HG02759 (cell line): ENCODE results near the gene LHB.
"Not testable (repeated sequence)": the region's sequence is repeated elsewhere in the genome, so short reads cannot be mapped to it uniquely, and the experiment has no call there.

Source experiments
- ATAC-seq: cut with Tn5 transposase; IDR thresholded peaks from one replicate; pipeline ENCODE4 v1.9.1; 2021; ENCODE audit warnings: mild to moderate bottlenecking, moderate library complexity; ENCODE audit not compliant: unreplicated experiment

LHB gene

DNA sequence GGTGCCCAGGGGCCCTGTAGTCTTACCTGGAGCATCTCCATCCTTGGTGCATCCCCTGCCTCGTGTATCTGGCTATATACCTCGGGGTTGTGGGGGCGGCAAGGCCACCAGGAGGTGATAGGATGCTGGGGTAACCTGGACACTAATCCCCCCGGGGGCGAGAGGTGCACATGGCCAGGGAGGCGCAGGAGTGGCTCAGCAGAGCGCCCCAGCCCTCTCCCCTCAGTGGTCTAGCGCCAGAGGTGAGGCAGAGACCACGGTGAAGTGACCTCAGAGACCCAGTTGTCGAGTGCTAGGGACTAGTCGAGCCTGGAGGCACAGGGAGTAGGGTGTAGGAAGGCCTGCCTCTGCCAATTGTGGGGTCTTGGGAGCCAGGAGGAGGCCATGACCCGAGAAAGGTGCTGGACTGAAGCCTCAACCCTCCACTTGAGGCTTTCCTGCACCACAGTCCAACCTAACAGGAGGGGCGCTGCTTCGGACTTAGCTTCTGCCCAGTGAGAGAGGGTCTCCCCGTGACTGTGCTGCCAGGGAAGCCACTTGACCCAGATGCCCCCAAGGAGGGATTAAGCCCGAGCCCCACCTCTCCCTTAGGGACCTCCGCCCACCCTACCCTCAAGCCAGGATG, at the start of gene LHB:
Gene LHB, minus strand, starts transcription at position 51 of the 625 bp plus-strand sequence. Its CDS starts 10 bp downstream, at position 41.
- ATAC-seq: no peak

DNA sequence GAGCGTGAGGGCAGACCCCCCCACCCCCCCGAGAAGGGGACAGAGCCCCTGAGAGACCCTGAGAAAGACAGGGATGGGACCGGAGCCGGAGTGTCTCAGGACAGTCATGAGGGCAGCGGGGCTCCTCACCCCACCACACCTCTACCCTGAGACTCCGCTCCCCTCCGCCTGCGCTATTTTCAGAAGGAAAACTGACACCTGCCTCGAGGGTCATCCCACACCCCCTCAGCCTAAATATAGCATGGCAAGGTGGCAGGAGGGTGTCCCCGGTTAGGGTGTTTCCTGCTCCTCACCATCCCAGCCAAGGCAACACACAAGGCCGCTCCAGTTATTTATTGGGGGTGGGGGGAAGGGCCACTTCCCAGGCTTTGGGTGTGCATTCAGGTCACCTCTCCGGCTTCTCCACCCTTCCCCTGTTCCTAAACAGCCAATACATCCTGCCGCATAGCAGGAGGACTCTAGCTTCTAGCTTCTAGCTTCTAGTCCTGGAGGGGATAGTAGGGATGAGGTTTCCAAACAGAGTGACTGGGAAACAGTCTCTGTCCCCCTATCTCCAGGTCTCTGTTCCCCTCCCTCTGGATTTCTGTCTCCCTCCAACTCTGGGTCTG, 49.1 kb upstream of the LHB start:
- ATAC-seq: no peak

DNA sequence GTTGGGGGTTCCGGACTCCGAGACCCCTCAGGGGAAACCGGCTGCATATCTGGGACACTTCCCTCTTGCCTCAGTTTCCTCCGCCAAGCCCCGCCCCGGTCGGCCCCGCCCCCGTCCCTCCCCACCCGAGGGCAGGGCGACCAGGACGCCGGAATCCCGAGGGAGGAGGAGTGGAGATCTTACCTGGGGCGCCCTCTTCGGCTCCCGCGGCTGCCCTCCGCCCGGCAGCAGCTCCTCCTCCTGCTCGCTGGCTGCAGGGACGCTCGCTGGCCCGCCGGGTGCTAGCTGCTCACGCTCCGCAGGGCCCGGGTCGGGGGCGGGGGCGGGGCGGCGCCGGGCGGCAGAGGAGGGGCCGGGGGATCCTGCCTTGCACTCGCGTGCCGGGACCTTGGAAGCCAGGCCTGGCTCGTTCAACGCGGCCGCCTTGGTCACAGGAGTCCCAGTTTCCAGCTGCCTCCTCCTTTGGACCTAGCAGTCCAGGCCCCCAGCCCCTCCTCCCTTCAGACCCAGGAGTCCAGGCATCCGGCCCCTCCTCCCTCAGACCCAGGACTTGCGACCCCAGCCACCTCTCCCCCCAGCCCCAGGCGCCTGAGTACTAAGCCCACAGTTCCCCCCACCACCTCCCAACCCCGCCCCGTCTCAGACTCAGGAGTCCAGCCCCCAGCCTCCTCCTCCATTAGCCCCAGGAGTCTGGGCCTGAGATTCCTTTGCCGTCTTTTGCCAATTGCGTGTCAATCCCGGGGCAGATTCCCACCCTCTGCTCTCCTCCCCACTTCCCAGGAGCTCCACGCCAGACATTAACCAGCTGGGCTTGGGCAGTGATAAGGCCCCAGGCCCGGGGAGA, 48.1 kb upstream of the LHB start, which contains the start of gene NTF4:
Gene NTF4, minus strand, starts transcription at position 51 of the 844 bp plus-strand sequence. CDS start 2,821 bp downstream, outside the sequence.
- no peak for ATAC-seq

DNA sequence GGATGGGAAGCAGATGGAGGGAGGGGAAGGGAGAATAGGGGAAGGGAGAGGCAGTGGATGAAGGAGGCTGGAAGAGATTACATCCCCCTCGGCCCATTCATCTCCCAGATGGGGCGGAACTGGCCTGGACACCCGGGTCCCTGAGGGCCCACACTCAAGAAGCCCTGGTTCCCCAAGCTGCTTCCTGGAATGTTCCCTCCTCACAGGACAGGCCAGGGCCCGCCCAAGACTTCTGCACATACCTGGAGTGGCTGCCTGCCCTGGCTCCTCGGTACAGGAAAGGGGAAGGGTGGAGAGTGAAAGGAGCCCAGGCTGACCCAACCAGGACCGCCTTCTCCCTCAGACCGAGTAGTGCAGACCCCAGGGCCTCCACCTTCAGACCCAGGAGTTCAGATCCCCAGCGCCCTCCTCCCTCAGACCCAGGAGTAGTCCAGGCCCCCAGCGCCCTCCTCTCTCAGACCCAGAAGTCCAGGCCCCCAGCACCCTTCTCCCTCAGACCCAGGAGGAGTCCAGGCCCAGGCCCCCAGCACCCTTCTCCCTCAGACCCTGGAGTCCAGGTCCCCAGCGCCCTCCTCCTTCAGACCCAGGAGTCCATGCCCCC, 47.2 kb upstream of the LHB start:
- ATAC-seq: no peak

DNA sequence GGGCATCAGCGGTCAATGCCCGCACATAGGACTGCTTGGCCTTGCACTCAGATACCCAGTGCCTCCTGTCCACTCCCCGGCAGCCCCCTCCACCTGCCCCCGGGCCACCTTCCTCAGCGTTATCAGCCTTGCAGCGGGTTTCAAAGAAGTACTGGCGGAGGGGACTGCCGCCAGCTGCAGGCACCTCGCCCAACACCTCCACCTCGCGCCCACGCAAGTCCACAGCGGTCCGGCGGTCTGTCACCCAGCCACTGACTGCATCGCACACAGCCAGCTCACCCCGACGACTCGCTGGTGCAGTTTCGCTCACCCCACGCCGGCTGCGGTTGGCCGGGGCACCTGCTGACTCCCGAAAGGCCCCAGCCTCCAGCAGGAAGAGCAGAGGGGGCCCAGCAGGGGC, 44.6 kb upstream of the LHB start:
- no peak for ATAC-seq

DNA sequence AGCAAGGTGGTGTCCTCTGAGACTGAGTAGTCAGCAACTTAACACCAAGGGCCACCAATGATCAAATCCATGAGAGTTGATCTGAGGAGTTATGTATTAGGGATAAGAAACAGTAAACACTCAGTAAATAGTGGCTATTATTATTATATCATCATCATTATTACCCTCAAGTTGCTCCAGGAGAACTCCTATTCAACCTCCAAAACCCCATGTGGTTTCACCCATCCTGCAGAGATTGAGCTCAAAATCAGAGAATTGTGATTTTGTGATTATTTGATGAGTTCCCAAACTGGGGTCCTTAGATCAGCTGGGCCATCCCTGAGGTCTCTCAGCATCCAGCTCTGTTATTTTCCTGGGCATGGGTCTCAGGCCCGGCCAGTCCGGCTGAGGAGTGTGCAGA, 44.1 kb upstream of the LHB start:
- no peak for ATAC-seq

DNA sequence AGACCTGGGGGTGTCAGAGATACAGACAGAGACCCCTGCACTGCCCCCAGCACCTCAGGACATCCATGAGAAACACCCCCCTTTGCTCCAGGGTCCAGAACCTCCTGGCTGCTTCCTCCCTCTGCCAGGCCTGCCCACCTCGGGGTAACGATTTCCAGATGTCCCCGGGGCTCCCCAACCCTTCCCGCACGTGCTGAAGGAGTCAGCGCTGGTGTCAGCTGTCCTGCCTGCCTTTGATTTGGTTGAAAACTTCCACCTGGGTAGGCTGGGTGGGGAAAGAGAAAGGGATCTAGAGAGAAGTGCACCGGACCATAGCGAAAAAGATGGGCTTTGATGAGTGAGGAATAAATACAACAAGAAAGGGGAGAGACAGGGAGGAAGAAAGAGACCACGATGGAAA, 42.2 kb upstream of the LHB start:
- no peak for ATAC-seq

DNA sequence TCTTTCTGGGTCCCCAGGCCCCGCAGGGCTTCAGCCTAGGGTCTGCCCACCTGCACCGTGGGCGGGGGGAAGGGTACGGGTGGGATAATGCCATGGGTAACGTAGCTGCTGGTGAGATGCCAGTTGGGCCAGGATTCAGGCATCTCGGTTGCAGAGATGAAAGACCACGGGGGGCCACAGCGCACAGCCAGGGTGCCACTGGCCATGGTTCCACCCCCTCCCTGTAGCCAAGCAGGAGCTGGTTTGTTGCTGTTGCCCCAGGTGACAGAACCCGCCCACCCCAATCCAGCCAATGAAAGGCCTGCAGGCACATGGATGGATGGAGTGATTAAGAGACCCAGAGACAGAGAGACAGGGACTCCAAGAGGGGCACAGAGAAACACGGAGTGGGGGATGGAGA, 41.7 kb upstream of the LHB start:
- no peak for ATAC-seq

DNA sequence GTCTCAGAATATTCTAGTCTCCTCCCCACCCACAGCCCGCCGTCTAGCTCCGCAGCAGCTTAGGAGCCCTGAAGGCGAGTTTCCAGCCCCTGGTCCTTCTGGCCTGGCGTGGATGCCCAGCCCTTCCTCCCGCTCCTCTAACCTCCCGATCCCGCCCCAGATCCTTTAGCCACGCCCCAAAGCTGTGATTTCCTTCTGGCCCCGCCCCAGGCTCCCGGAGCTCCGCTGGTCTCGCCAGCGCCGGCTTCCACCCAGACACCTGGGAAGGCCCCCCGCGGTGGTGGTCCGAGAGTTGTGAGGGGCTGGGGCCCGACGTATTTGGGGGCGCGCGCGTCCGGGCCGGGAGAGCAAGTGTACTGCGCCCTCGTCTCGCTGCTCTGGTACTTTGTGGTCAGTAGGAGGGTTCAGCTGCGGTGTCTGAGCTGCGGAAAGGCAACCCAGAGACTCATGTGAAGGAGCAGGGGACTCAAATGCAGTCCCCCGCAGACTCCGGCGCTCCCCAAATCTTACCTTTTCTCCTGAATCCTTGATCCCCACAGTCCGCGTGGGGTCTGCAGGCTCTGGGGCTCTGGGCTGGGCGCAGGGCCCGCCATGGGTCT, 40.8 kb upstream of the LHB start, which contains the start of gene CGB7:
Gene CGB7, minus strand, starts transcription at position 114 of the 599 bp plus-strand sequence. CDS start 2,374 bp downstream, outside the sequence.
- no peak for ATAC-seq

DNA sequence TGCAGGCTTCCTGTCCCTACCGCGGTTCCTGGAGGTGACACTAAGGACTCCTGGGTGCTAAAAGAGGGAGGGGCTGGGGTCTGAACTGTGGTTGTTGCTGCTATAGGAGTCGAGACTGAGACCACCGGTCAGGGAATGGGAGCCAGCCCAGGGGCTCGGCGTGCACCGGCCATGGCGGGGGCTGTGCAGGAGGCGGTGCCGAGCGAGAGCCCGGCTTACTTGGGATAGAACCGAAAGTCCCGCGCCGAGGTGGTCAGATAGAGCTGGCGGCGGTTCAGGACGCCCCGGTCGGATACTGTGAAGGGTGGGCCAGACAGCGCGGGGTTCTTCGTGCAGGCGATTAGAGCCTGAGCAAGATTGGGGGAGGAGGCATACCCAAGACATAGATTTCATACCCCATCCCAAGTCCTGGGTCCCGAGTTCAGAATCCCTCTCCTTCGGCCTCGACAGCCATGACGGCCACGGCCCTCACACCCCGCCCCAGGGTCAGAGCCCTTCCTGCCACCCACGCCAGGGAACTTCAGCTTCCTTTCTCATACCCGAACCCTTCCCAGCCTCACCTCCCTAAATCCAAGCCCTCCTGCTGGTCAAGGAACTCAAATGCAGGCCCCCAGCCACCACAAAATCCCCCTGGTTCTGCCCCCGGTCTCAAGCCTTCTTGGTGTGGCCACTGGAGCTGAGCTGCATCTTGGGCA, 40.2 kb upstream of the LHB start:
- not testable (repeated sequence) for ATAC-seq

DNA sequence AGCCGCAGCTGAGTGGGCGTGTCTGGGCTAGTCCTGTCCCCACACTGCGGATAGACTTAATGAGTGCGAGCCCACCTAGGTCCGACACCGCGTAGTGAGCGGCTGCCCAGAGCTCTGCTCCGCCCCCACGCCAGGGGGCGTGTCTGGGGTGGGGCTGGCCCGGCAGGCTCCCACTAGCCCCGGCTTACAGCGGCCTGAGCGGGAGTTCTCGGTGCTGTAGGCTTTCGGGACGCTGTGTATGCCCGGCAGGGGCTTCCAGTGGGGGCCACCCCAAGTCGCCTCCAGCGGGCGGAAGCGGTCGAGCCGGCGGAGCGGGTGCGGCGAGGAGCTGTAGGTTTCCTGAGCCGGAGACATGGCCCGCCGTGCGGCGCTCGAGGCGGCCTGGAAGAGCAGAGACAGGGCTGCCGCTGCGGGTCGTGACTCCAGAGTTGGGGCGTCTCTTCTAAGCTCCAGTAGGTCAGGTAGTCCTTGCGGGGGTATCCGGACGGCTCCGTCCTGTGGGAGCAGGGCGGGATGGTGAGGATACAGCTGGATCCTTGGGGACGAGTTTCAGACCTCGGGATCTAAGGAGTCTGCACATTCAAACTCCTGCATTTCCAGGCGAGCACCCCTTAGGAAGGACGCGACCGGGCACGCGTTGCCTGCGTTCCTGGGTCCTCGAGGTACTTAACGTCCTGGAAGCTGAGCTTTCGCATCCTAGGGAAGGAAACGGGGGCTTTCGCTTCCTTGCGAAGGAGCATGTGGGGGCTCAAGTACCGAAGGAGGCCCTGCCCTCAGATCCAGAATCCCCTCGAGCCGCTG, 39.4 kb upstream of the LHB start:
- no peak for ATAC-seq

DNA sequence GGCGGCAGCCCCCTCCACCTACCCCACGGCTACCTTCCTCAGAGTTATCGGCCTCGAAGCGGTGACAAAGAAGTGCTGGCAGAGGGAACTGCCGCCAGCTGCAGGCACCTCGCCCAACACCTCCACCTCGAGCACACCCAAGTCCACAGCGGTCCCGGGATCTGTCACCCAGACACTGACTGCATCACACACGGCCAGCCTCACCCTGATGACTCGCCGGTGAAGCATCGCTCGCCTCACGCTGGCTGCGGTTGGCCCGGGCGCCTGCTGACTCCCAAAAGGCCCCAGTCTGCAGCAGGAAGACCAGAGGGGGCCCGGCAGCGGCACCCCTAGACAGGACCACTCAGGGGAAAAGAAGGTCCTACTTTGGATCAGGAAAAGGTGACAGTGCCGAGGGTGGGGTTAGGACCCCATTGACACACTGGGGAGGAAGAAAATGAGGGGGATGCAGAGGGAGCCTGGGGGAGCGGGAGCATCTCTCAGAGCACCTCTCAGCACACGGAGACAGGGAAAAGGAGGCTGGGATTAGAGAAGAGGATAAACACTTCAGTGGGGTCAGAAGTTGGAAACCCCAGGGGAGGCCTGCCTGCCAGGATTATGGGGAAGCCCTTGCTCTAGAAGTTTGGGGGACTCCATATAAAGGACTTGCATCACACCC, 33.6 kb upstream of the LHB start:
- ATAC-seq: not testable (repeated sequence)

DNA sequence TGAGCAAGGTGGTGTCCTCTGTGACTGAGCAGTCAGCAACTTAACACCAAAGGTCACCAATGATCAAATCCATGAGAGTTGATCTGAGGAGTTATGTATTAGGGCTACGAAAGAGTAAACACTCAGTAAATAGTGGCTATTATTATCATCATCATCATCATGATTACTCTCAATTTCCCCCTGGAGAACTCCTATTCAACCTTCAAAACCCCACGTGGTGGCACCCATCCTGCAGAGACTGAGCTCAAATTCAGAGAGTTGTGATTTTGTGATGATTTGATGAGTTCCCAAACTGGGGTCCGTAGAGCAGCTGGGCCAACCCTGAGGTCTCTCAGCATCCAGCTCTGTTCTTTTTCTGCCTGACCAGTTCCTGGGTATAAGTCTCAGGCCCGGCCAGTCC, 32.9 kb upstream of the LHB start:
- not testable (repeated sequence) for ATAC-seq

DNA sequence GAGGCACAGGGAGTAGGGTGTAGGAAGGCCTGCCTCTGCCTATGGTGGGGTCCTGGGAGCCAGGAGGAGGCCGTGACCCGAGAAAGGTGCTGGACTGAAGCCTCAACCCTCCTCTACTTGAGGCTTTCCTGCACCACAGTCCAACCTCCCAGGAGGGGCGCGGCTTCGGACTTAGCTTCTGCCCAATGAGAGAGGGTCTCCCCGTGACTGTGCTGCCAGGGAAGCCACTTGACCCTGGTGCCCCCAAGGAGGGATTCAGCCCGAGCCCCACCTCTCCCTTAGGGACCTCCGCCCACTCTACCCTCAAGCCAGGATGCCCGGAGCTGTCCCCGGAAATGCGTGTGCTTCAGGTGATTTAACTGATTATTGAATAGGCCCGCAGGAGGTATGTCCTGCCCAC, 32.1 kb upstream of the LHB start, which contains the start of gene CGB8:
Gene CGB8, minus strand, starts transcription at position 101 of the 400 bp plus-strand sequence. CDS start 372 bp downstream, outside the sequence.
- not testable (repeated sequence) for ATAC-seq

DNA sequence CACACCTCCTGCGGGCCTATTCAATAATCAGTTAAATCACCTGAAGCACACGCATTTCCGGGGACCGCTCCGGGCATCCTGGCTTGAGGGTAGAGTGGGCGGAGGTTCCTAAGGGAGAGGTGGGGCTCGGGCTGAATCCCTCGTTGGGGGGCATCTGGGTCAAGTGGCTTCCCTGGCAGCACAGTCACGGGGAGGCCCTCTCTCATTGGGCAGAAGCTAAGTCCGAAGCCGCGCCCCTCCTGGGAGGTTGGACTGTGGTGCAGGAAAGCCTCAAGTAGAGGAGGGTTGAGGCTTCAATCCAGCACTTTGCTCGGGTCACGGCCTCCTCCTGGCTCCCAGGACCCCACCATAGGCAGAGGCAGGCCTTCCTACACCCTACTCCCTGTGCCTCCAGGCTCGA, 26.7 kb upstream of the LHB start, which contains the start of gene CGB5:
Gene CGB5, plus strand, starts transcription at position 301 of the 400 bp plus-strand sequence. CDS start 362 bp downstream, outside the sequence.
- ATAC-seq: not testable (repeated sequence)

DNA sequence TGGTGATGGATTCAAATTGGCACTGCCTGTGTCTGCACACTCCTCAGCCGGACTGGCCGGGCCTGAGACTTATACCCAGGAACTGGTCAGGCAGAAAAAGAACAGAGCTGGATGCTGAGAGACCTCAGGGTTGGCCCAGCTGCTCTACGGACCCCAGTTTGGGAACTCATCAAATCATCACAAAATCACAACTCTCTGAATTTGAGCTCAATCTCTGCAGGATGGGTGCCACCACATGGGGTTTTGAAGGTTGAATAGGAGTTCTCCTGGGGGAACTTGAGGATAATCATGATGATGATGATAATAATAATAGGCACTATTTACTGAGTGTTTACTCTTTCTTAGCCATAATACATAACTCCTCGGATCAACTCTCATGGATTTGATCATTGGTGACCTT, 25.8 kb upstream of the LHB start:
- not testable (repeated sequence) for ATAC-seq

DNA sequence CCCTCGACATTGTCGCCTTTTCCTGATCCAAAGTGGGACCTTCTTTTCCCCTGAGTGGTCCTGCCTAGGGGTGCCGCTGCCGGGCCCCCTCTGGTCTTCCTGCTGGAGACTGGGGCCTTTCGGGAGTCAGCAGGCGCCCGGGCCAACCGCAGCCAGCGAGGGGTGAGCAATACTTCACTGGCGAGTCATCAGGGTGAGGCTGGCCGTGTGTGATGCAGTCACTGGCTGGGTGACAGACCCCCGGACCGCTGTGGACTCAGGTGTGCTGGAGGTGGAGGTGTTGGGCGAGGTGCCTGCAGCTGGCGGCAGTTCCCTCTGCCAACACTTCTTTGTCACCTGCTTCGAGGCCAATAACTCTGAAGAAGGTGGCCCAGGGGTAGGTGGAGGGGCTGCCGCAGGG, 25.3 kb upstream of the LHB start:
- ATAC-seq: no peak

DNA sequence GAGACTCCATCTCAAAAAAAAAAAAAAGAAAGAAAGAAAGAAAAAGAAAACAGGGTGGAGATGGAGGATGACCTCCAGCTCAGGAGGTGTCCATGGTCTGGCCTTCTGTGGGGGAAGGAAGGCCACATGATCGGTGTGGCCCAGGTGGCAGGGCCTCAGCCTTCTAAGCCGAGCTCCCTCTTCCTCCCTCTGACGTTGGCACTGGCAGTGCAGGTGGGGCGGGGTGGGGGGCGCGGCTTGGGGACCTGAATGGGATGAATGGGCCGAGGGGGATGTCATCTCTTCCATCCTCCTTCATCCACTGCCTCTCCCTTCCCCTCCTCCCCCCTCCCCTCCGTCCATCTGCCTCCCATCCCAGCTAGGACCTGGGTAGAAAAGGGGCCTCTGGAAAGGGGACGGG, 22.8 kb upstream of the LHB start:
- not testable (repeated sequence) for ATAC-seq
